Measurements from ENCODE around the gene TMBIM4. TPM values are rescaled to one million over a fixed set of nuclear protein-coding genes. Genes with fewer than 3 reads are reported as not detected.
"Not testable (repeated sequence)": the region's sequence is repeated elsewhere in the genome, so short reads cannot be mapped to it uniquely, and the experiment has no call there.

The TMBIM4 gene
- total RNA-seq, 2 donors from 2014 or later: 114 to 161 TPM

DNA sequence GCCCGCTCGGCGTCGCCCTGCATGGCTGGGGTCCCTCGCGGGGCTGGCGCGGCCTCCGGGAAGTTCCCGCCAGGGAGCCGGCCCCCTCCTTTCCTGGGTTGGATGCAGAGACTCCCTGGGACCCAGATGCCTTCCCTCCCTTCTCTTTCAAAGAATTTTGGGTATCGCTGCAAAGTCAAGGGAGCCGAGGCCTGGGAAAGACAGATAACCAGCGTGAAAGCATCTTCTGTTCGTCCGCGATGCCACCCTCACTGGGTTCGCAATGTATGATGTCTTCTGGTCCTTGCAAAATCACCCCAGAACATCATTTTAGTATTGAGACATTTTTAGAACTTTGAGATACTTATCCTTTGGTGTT, 19.7 kb upstream of the TMBIM4 start:
- DNase-seq (ENCODE audit: low spot score) (no peak), ATAC-seq (ENCODE audit: insufficient number of reproducible peaks, low FRiP score, low read depth) (peak; percentile 49)
- Histone ChIP-seq H3K36me3 (no peaks in the 10 kb centered on the region), H3K9me3 (no peaks in the 10 kb centered on the region), H3K4me1 (ENCODE audit: control insufficient read depth in 1 of 2, low read depth in 2 of 2) (peaks cover 0 to 9% of the 10 kb centered on the region in 2 donors), H3K27me3 (replicated peaks; ENCODE audit: insufficient read depth) (no peaks in the 10 kb centered on the region), H3K4me3 (peak overlapping the region; percentile 73), H3K27ac (peak overlapping the region; percentile 76 to 80)
- TF ChIP-seq, protein P1, sequence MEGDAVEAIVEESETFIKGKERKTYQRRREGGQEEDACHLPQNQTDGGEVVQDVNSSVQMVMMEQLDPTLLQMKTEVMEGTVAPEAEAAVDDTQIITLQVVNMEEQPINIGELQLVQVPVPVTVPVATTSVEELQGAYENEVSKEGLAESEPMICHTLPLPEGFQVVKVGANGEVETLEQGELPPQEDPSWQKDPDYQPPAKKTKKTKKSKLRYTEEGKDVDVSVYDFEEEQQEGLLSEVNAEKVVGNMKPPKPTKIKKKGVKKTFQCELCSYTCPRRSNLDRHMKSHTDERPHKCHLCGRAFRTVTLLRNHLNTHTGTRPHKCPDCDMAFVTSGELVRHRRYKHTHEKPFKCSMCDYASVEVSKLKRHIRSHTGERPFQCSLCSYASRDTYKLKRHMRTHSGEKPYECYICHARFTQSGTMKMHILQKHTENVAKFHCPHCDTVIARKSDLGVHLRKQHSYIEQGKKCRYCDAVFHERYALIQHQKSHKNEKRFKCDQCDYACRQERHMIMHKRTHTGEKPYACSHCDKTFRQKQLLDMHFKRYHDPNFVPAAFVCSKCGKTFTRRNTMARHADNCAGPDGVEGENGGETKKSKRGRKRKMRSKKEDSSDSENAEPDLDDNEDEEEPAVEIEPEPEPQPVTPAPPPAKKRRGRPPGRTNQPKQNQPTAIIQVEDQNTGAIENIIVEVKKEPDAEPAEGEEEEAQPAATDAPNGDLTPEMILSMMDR (IDR thresholded peaks at IDR 0.05): no peak

DNA sequence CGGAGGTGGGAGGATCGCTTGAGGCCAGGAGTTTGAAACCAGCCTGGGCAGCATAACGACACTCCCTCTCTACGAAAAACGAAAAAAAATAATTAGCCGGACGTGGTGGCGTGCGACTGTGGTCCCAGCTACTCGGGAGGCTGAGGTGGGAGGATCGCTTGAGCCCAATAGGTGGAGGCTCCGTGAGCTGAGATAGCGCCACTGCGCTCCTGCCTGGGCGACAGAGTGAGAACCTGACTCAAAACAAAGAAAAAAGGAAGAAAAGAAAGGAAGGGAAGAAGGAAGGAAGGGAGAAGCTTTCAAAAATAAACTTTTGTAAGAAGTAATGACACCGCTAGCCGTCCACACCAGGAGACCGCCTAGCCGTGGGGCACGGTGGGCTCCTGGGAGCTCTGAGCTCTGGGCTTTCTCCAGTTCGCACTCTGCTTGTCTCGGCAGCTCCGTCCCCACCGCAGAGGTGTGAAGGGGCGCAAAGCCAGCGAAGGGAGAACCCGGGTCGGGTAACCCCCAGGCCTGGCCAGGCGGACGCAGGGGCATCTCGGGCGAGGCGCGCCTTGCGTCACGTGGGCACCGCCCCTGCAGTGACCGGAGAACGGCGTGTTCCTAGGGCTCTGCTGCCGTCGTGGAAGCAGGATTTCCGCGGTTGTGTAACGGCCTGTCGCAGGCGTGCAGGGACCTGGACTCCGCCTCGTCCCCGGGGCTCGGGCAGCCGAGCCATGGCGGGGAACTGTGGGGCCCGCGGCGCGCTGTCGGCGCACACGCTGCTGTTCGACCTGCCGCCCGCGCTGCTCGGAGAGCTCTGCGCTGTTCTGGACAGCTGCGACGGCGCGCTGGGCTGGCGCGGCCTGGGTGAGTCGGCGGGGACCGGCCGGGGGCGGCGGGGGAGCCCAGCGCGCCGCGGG, 19.0 kb upstream of the TMBIM4 start, which contains the start of gene IRAK3:
Gene IRAK3 (plus strand): TSS at position 631 of the 902 bp plus-strand sequence. CDS start 86 bp downstream, at position 717.
- Histone ChIP-seq H3K36me3 (no peaks in the 10 kb centered on the region), H3K27ac (peak within 1 kb of the TSS; percentile 76 to 80), H3K9me3 (no peaks in the 10 kb centered on the region), H3K4me1 (ENCODE audit: control insufficient read depth in 1 of 2, low read depth in 2 of 2) (peaks cover 0 to 9% of the 10 kb centered on the region in 2 donors), H3K27me3 (replicated peaks; ENCODE audit: insufficient read depth) (no peaks in the 10 kb centered on the region), H3K4me3 (peak within 1 kb of the TSS; percentile 73)
- TF ChIP-seq, protein P1 (IDR thresholded peaks at IDR 0.05): no peak
- peak; percentile 81 for ATAC-seq (ENCODE audit: insufficient number of reproducible peaks, low FRiP score, low read depth)
- peak; percentile 40 for DNase-seq (ENCODE audit: low spot score)

DNA sequence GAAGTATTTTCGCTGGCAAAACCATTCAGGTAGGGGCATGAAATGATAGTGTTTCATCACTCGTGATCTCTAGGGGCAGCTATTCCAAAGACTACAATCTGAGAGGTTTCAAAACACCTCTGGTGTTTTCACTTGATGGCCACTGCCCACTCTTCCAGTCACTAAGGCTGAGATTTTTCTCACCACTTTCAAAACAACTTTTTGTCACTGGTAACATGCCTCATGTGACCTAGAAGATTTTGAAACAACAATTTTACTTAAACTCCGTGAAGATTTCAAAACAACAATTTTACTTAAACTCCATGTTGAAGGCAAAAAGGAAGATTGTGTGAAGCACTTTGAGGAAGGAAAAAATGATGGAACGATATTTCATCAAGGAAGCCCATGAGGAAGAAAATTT, 18.0 kb upstream of the TMBIM4 start:
- TF ChIP-seq, protein P1 (IDR thresholded peaks at IDR 0.05): no peak
- ATAC-seq (ENCODE audit: insufficient number of reproducible peaks, low FRiP score, low read depth): no peak
- H3K4me1 ChIP-seq (ENCODE audit: control insufficient read depth in 1 of 2, low read depth in 2 of 2): peaks cover 0 to 9% of the 10 kb centered on the region in 2 donors
- H3K27ac ChIP-seq: no peak overlapping the region
- DNase-seq (ENCODE audit: low spot score): no peak
- H3K27me3 ChIP-seq (replicated peaks; ENCODE audit: insufficient read depth): no peaks in the 10 kb centered on the region
- no peak overlapping the region for H3K4me3 ChIP-seq
- no peaks in the 10 kb centered on the region for H3K9me3 ChIP-seq
- H3K36me3 ChIP-seq: no peaks in the 10 kb centered on the region

DNA sequence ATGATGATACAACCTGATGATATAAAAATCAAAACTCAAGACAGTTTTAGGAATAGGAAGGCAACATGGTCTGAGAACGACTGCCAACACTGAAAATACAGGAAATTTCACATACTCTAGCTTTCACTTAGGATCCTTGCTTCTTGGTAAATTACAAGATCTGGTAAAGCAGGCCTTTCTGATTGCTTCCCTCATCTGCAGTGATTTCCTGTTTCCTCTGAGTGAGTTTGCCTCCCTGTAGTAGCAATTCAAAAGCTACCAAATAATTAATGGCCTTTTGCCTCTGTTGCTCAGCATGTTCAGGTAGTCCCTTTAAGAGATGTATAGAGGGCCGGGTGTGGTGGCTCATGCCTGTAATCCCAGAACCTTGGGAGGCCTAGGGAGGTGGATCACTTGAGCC, 17.2 kb upstream of the TMBIM4 start:
- Histone ChIP-seq H3K9me3 (no peaks in the 10 kb centered on the region), H3K27ac (no peak overlapping the region), H3K4me1 (ENCODE audit: control insufficient read depth in 1 of 2, low read depth in 2 of 2) (peaks cover 0 to 9% of the 10 kb centered on the region in 2 donors), H3K36me3 (no peaks in the 10 kb centered on the region), H3K27me3 (replicated peaks; ENCODE audit: insufficient read depth) (no peaks in the 10 kb centered on the region), H3K4me3 (no peak overlapping the region)
- TF ChIP-seq, protein P1 (IDR thresholded peaks at IDR 0.05): no peak
- no peak for DNase-seq (ENCODE audit: low spot score)
- ATAC-seq (ENCODE audit: insufficient number of reproducible peaks, low FRiP score, low read depth): no peak

DNA sequence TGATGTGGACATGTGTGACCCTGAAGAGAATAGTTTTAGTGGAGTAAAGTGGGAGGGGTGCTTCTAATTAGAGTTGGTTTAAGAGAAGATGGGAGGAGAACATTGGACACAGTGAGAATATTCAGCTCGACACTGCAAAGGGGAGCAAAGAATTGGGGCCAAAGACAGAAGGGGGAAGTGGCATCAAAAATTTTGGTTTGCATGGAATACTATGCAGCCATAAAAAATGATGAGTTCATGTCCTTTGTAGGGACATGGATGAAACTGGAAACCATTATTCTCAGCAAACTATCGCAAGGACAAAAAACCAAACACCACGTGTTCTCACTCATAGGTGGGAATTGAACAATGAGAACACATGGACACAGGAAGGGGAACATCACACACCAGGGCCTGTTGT, 15.0 kb upstream of the TMBIM4 start:
- H3K4me3 ChIP-seq; H3K4me1 ChIP-seq (ENCODE audit: control insufficient read depth in 1 of 2, low read depth in 2 of 2); DNase-seq (ENCODE audit: low spot score); H3K27ac ChIP-seq; H3K36me3 ChIP-seq; ATAC-seq (ENCODE audit: insufficient number of reproducible peaks, low FRiP score, low read depth); H3K9me3 ChIP-seq; H3K27me3 ChIP-seq (replicated peaks; ENCODE audit: insufficient read depth): not testable (repeated sequence)
